ENCODE data around the gene CERS4. TPM values are rescaled to one million over a fixed set of nuclear protein-coding genes. Genes with fewer than 3 reads are reported as not detected.

The CERS4 gene
- total RNA-seq, 4 donors from 2014 or later = 56.9 to 73.5 (median 67.1) TPM

GRCh38 chr19:8233370-8233769 is 24.2 kb downstream of the CERS4 start:
- DNase-seq (ENCODE audit: low spot score in 2 of 2) = no peak
- TF ChIP-seq EP300 (IDR thresholded peaks at IDR 0.05) = no peak
- no peak for TF ChIP-seq POLR2A (IDR thresholded peaks at IDR 0.05)
- no peak for TF ChIP-seq CTCF (IDR thresholded peaks at IDR 0.05)
- H3K27me3 ChIP-seq = no peaks in the 10 kb centered on the region
- H3K9me3 ChIP-seq = peaks cover 0 to 20% (median 6%) of the 10 kb centered on the region in 4 donors
- 75 to 81% methylated on average over 7 of the region's 7 CpGs for WGBS, 2 donors
- peaks cover 0 to 7% (median 0%) of the 10 kb centered on the region in 4 donors for H3K4me1 ChIP-seq
- H3K27ac ChIP-seq = no peak overlapping the region
- H3K36me3 ChIP-seq = peaks cover 0 to 39% (median 0%) of the 10 kb centered on the region in 3 donors
- no peak overlapping the region for H3K4me3 ChIP-seq

GRCh38 chr19:8237026-8237425 is 27.9 kb downstream of the CERS4 start:
- WGBS, 2 donors = 87 to 93% methylated on average over 6 of the region's 6 CpGs
- TF ChIP-seq CTCF (IDR thresholded peaks at IDR 0.05) = no peak
- TF ChIP-seq POLR2A (IDR thresholded peaks at IDR 0.05) = no peak
- no peak for TF ChIP-seq EP300 (IDR thresholded peaks at IDR 0.05)
- H3K4me1 ChIP-seq = peaks cover 0 to 28% (median 12%) of the 10 kb centered on the region in 4 donors

GRCh38 chr19:8238251-8238650 is 29.1 kb downstream of the CERS4 start:
- H3K9me3 ChIP-seq = peaks cover 0 to 13% (median 0%) of the 10 kb centered on the region in 4 donors
- H3K36me3 ChIP-seq = peaks cover 0 to 23% (median 0%) of the 10 kb centered on the region in 3 donors
- no peaks in the 10 kb centered on the region for H3K27me3 ChIP-seq
- H3K27ac ChIP-seq = peak overlapping the region in 1 of 4 donors; percentile 59
- no peak for DNase-seq (ENCODE audit: low spot score in 2 of 2)
- 94 to 100% methylated on average over 1 of the region's 1 CpG for WGBS, 2 donors
- peaks cover 0 to 28% (median 12%) of the 10 kb centered on the region in 4 donors for H3K4me1 ChIP-seq
- no peak overlapping the region for H3K4me3 ChIP-seq
- no peak for TF ChIP-seq CTCF (IDR thresholded peaks at IDR 0.05)
- no peak for TF ChIP-seq POLR2A (IDR thresholded peaks at IDR 0.05)
- TF ChIP-seq EP300 (IDR thresholded peaks at IDR 0.05) = no peak

More at GRCh38 chr19:8237026-8237425, 27.9 kb downstream of the CERS4 start:
- Histone ChIP-seq H3K27me3 (no peaks in the 10 kb centered on the region), H3K9me3 (peaks cover 0 to 6% (median 0%) of the 10 kb centered on the region in 4 donors), H3K36me3 (peaks cover 0 to 14% (median 0%) of the 10 kb centered on the region in 3 donors), H3K4me3 (no peak overlapping the region), H3K27ac (no peak overlapping the region)
- no peak for DNase-seq (ENCODE audit: low spot score in 2 of 2)

GRCh38 chr19:8239528-8240273 is 30.5 kb downstream of the CERS4 start:
- Histone ChIP-seq H3K4me1 (peaks cover 0 to 28% (median 12%) of the 10 kb centered on the region in 4 donors), H3K4me3 (no peak overlapping the region), H3K27me3 (no peaks in the 10 kb centered on the region), H3K27ac (peak overlapping the region in 2 of 4 donors; percentile 66 to 86), H3K9me3 (peaks cover 0 to 19% (median 0%) of the 10 kb centered on the region in 4 donors), H3K36me3 (peaks cover 0 to 32% (median 0%) of the 10 kb centered on the region in 3 donors)
- DNase-seq (ENCODE audit: low spot score in 2 of 2) = no peak
- TF ChIP-seq POLR2A (IDR thresholded peaks at IDR 0.05) (no peak), EP300 (IDR thresholded peaks at IDR 0.05) (no peak), CTCF (IDR thresholded peaks at IDR 0.05) (no peak)
- 79 to 85% methylated on average over 3 of the region's 3 CpGs for WGBS, 2 donors

Data from tibial nerve (tissue), 4 donors.